ENCODE measurements around the gene NODAL.

DNA sequence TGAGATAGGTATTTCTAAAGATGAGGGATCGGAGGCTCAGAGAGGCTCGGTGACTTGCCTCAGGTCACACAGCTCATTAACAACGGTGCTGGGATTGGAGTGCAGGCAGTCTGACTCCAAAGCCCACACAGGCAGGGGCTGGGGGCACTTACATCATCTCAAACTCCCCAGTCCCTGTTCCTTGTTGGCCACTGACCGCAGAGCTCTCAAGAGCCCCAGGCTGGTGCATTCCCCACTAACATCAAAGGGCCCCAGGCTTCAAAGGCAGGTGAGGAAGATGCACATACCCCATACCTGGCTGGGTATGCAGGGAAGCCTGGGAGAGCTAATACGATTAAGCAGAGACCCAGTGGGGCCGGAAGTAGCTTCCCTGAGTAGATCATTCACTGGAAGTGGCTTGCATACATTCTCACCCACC, 13.7 kb upstream of the NODAL start:
- TF ChIP-seq, protein P1, sequence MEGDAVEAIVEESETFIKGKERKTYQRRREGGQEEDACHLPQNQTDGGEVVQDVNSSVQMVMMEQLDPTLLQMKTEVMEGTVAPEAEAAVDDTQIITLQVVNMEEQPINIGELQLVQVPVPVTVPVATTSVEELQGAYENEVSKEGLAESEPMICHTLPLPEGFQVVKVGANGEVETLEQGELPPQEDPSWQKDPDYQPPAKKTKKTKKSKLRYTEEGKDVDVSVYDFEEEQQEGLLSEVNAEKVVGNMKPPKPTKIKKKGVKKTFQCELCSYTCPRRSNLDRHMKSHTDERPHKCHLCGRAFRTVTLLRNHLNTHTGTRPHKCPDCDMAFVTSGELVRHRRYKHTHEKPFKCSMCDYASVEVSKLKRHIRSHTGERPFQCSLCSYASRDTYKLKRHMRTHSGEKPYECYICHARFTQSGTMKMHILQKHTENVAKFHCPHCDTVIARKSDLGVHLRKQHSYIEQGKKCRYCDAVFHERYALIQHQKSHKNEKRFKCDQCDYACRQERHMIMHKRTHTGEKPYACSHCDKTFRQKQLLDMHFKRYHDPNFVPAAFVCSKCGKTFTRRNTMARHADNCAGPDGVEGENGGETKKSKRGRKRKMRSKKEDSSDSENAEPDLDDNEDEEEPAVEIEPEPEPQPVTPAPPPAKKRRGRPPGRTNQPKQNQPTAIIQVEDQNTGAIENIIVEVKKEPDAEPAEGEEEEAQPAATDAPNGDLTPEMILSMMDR (IDR thresholded peaks at IDR 0.05): no peak
- TF ChIP-seq POLR2A (IDR thresholded peaks at IDR 0.05): no peak
